ENCODE measurements around the gene LHX6. TPM values are rescaled to one million over a fixed set of nuclear protein-coding genes. Genes with fewer than 3 reads are reported as not detected.
A peak's percentile ranks its signal among the peaks of the same experiment; 100 is the strongest.

Gene LHX6
- total and polyA plus RNA-seq, 2 of the 13 experiments (the other 11 are each of a cell fraction or from before 2014, with no cell fraction given) = 1.1 to 1.3 TPM

DNA sequence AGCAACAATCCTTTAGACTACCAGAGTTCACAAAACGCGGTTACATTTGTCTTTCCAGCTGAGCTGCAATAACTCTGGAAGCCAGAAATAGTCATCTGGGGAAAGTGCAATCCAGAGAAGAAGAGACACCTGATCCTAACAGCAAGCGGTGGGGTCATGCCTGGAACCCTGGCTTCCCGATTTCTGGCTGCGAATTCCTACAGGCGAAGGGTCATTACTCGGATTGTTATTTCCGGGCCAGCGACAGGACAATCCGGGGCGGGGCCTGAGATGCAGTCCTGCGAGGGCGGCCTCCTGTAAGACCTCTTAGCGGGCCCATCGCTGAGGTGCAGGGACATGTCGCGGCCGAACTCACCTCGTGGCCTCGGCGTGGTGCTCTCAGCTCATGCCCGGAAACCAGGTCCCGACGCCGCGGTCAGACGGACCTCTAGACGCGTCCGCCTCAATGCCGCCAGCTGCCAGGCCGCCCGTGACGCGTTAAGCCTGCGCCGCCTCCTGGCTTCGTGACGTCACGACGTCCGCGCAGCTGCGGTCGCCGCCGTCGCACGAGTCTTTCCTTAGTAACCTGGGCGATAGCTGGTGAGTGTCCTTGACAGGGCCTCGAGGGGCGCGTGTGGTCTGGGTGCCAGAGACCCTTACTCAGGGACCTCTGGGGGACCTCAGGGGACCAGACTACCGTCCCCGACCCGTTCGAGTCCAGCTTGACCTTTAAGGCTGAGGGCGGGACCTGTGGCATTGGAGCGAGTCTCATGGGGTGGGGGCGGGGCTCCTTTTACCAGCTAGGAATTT, 35.8 kb upstream of the LHX6 start, which contains the start of the genes MRRF and RBM18 (continued):
- TF ChIP-seq, protein P1, sequence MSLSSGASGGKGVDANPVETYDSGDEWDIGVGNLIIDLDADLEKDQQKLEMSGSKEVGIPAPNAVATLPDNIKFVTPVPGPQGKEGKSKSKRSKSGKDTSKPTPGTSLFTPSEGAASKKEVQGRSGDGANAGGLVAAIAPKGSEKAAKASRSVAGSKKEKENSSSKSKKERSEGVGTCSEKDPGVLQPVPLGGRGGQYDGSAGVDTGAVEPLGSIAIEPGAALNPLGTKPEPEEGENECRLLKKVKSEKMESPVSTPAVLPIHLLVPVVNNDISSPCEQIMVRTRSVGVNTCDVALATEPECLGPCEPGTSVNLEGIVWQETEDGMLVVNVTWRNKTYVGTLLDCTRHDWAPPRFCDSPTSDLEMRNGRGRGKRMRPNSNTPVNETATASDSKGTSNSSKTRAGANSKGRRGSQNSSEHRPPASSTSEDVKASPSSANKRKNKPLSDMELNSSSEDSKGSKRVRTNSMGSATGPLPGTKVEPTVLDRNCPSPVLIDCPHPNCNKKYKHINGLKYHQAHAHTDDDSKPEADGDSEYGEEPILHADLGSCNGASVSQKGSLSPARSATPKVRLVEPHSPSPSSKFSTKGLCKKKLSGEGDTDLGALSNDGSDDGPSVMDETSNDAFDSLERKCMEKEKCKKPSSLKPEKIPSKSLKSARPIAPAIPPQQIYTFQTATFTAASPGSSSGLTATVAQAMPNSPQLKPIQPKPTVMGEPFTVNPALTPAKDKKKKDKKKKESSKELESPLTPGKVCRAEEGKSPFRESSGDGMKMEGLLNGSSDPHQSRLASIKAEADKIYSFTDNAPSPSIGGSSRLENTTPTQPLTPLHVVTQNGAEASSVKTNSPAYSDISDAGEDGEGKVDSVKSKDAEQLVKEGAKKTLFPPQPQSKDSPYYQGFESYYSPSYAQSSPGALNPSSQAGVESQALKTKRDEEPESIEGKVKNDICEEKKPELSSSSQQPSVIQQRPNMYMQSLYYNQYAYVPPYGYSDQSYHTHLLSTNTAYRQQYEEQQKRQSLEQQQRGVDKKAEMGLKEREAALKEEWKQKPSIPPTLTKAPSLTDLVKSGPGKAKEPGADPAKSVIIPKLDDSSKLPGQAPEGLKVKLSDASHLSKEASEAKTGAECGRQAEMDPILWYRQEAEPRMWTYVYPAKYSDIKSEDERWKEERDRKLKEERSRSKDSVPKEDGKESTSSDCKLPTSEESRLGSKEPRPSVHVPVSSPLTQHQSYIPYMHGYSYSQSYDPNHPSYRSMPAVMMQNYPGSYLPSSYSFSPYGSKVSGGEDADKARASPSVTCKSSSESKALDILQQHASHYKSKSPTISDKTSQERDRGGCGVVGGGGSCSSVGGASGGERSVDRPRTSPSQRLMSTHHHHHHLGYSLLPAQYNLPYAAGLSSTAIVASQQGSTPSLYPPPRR (CRISPR knock-in tag; IDR thresholded peaks at IDR 0.05; ENCODE audit: borderline replicate concordance) = peak; percentile 69; the same call in 1 of the 2 replicates
- TF ChIP-seq, protein P2, sequence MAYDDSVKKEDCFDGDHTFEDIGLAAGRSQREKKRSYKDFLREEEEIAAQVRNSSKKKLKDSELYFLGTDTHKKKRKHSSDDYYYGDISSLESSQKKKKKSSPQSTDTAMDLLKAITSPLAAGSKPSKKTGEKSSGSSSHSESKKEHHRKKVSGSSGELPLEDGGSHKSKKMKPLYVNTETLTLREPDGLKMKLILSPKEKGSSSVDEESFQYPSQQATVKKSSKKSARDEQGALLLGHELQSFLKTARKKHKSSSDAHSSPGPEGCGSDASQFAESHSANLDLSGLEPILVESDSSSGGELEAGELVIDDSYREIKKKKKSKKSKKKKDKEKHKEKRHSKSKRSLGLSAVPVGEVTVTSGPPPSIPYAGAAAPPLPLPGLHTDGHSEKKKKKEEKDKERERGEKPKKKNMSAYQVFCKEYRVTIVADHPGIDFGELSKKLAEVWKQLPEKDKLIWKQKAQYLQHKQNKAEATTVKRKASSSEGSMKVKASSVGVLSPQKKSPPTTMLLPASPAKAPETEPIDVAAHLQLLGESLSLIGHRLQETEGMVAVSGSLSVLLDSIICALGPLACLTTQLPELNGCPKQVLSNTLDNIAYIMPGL (CRISPR knock-in tag; IDR thresholded peaks at IDR 0.05; ENCODE audit: borderline replicate concordance in 1 of 2, low read depth in 1 of 2) = peak; percentile 92; a peak in 3 of 4 replicates
- TF ChIP-seq, protein P3, sequence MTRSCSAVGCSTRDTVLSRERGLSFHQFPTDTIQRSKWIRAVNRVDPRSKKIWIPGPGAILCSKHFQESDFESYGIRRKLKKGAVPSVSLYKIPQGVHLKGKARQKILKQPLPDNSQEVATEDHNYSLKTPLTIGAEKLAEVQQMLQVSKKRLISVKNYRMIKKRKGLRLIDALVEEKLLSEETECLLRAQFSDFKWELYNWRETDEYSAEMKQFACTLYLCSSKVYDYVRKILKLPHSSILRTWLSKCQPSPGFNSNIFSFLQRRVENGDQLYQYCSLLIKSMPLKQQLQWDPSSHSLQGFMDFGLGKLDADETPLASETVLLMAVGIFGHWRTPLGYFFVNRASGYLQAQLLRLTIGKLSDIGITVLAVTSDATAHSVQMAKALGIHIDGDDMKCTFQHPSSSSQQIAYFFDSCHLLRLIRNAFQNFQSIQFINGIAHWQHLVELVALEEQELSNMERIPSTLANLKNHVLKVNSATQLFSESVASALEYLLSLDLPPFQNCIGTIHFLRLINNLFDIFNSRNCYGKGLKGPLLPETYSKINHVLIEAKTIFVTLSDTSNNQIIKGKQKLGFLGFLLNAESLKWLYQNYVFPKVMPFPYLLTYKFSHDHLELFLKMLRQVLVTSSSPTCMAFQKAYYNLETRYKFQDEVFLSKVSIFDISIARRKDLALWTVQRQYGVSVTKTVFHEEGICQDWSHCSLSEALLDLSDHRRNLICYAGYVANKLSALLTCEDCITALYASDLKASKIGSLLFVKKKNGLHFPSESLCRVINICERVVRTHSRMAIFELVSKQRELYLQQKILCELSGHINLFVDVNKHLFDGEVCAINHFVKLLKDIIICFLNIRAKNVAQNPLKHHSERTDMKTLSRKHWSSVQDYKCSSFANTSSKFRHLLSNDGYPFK (CRISPR knock-in tag; IDR thresholded peaks at IDR 0.05; ENCODE audit: borderline replicate concordance) = peak; percentile 87
- TF ChIP-seq RELA (CRISPR knock-in tag; IDR thresholded peaks at IDR 0.05) = no peak
- TF ChIP-seq TBL1XR1 (IDR thresholded peaks at IDR 0.05; ENCODE audit: borderline replicate concordance, low read length, partially characterized antibody) = no peak
- no peak; the same call in 1 of the 2 replicates for TF ChIP-seq ZNF75D (CRISPR knock-in tag; IDR thresholded peaks at IDR 0.05; ENCODE audit: borderline replicate concordance)
- TF ChIP-seq HNRNPUL1 (IDR thresholded peaks at IDR 0.05; ENCODE audit: low read depth, low read length) = no peak
- TF ChIP-seq, protein P4, sequence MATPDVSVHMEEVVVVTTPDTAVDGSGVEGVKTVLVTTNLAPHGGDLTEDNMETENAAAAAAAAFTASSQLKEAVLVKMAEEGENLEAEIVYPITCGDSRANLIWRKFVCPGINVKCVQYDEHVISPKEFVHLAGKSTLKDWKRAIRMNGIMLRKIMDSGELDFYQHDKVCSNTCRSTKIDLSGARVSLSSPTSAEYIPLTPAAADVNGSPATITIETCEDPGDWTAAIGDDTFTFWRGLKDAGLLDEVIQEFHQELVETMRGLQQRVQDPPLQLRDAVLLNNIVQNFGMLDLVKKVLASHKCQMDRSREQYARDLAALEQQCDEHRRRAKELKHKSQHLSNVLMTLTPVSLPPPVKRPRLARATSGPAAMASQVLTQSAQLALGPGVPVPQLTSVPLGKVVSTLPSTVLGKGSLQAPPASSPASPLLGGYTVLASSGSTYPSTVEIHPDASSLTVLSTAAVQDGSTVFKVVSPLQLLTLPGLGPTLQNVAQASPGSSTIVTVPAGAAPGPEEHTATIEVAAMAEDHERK (CRISPR knock-in tag; IDR thresholded peaks at IDR 0.05; ENCODE audit: low read depth) = peak; percentile 94
- peak; percentile 97 for TF ChIP-seq ZNF790 (CRISPR knock-in tag; IDR thresholded peaks at IDR 0.05; ENCODE audit: borderline replicate concordance)
- no peak for TF ChIP-seq ZFP36L2 (CRISPR knock-in tag; IDR thresholded peaks at IDR 0.05)
- no peak for TF ChIP-seq ZNF644 (CRISPR knock-in tag; IDR thresholded peaks at IDR 0.05; ENCODE audit: low read depth)
- TF ChIP-seq ZFP62 (CRISPR knock-in tag; IDR thresholded peaks at IDR 0.05) = no peak
- TF ChIP-seq, protein P5, sequence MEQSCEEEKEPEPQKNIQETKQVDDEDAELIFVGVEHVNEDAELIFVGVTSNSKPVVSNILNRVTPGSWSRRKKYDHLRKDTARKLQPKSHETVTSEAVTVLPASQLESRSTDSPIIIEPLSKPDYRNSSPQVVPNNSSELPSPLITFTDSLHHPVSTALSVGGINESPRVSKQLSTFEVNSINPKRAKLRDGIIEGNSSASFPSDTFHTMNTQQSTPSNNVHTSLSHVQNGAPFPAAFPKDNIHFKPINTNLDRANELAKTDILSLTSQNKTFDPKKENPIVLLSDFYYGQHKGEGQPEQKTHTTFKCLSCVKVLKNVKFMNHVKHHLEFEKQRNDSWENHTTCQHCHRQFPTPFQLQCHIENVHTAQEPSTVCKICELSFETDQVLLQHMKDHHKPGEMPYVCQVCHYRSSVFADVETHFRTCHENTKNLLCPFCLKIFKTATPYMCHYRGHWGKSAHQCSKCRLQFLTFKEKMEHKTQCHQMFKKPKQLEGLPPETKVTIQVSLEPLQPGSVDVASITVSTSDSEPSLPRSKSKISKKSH (CRISPR knock-in tag; IDR thresholded peaks at IDR 0.05; ENCODE audit: borderline replicate concordance) = peak; percentile 91
- 0 out of 2 replicates have a peak, but pooled peaks have one; percentile 47 for TF ChIP-seq HMG20A (CRISPR knock-in tag; IDR thresholded peaks at IDR 0.05; ENCODE audit: borderline replicate concordance)

Measured in HepG2 (cell line).